NCI-H2227 (cell line): Measurements from ENCODE around the gene OSBPL6.
"Not testable (repeated sequence)": the region's sequence is repeated elsewhere in the genome, so short reads cannot be mapped to it uniquely, and the experiment has no call there.

Source experiments
- DNase-seq: peaks from one replicate; lab custom pipeline; 2025; ENCODE audit not compliant: unreplicated experiment; lab: John Stamatoyannopoulos, UW

OSBPL6 gene

DNA sequence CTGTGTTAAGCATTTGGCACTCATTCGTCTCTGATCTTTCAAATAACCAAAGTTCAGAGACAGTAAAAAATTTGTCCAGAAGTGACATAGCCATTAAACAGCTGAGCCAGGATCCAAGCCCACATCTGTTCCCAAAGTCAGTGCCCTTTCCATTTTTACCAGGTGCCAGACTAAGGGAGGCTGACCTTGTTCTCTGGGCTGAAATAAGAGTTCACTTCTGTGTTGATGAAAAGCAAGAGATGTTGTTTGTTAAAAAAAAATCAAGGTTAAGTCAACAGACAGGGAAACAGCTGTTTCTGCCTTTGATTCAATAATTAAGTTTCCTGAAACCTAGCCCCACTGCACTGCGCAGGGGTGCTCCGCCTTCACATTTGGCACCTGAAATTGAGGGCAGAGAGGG is 139.5 kb downstream of the OSBPL6 start:
- peak; percentile 15 for DNase-seq

GRCh38 chr2:178335230-178335629 is 140.9 kb downstream of the OSBPL6 start:
- DNase-seq: no peak

GRCh38 chr2:178344121-178344520 is 149.8 kb downstream of the OSBPL6 start:
- DNase-seq: no peak

- DNase-seq: no peak
Measured at GRCh38 chr2:178345951-178346350, 151.6 kb downstream of the OSBPL6 start.

GRCh38 chr2:178350051-178350450 is 155.7 kb downstream of the OSBPL6 start:
- no peak for DNase-seq

GRCh38 chr2:178357704-178358103 is 163.4 kb downstream of the OSBPL6 start:
- DNase-seq: not testable (repeated sequence)

DNA sequence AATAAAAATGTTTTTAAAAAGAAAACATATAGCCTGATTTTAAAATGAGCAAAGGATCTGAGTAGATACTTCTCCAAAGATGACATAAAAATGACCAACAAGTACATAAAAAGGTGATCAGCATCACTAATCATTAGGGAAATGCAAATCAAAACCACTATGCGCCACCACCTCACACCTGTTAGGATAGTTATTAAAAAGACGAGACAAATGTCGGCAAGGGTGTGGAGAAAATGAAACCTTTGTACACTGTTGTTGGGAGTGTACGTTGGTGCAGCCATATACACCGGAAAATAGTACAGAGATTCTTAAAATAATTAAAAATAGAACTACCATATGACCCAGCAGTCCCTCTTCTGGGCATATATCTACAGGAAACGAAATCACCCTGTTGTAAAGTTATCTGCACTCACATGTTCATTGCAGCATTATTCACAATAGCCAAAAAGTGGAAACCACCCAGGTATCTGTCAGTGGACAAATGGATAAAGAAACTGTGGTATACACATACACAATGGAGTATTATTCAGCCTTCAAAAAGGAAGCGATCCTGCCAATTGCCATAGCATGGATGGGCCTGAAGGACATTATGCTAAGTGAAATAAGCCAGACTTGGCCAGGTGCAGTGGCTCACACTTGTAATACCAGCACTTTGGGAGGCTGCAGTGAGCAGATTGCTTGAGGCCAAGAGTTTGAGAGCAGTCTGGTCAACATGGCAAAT is 165.0 kb downstream of the OSBPL6 start:
- no peak for DNase-seq

- no peak for DNase-seq
Measured at GRCh38 chr2:178361588-178361987, 167.3 kb downstream of the OSBPL6 start.

- DNase-seq: no peak
Measured at GRCh38 chr2:178363252-178363651, 168.9 kb downstream of the OSBPL6 start.

DNA sequence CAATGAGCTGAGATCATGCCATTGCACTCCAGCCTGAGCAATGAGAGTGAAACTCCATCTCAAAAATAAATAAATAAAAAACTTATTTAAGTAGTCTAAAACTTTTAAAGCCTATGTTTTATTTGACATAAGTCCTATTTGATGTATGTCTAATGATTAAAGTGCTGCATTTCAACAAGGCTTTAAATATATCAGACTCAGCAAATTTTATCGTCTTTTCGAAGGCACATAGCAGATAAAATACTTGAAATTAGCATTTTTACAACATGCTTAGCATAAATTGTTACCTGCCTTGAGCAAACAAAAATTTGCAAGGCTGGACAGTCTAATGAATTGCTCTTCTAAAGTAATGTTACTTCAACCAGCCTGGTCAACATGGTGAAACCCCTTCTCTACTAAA is 170.8 kb downstream of the OSBPL6 start:
- DNase-seq: no peak

DNA sequence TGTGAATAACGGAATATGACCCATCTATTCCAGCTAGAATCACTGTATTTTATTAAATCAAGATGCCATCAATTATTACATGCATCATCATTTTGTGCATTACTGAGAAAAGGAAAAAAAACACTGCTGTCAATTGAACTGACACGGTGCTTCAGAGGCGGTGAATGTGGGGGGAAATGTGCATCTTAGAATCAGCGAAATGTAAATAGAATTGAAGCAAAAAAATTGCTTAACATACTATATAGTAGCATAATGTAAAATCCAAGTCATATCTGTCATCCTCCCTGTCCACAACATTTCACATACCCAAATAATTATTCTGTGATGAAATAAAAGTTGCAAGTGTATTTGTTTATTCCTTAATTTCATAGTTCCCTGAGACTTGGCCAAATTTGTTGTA is 172.1 kb downstream of the OSBPL6 start:
- DNase-seq: no peak

GRCh38 chr2:178367344-178367743 is 173.0 kb downstream of the OSBPL6 start:
- DNase-seq: no peak

- no peak for DNase-seq
Measured at GRCh38 chr2:178374865-178375264, 180.6 kb downstream of the OSBPL6 start.

DNA sequence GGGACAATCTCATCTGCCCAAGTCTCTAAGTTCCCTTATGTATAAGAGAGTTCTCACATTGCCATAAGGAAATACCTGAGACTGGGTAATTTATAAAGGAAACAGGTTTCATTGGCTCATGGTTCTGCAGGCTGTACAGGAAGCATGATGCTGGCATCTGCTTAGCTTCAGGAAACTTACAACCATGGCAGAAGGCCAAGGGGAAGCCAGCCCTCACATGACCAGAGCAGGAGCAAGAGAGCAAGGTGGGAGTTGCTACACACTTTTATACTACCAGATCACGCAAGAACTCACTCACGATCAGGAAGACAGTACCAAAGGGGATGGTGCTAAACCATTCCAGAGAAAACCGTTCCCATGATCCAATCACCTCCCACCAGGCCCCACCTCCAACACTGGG is 182.7 kb downstream of the OSBPL6 start:
- DNase-seq: no peak

GRCh38 chr2:178379162-178380004 is 185.1 kb downstream of the OSBPL6 start:
- no peak for DNase-seq

- DNase-seq: no peak
Measured at GRCh38 chr2:178380763-178381162, 186.5 kb downstream of the OSBPL6 start.

DNA sequence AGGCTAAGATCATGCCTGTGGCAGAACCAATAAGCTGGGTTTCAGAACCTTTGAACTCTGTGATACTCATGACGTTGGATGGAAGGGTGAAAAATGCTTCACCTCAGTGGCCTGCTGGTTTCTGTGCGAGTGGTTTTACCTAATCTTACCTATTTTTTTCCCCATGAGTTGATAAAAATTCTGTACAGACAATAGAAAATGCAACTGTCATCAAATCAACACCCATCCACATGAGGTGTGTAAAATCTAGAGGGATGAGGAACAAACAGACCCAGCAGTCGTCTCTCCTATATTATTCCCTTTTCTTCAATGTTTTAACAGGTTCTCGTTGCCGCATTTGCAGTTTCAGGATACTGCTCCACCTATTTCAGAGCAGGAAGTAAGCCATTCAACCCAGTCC is 189.4 kb downstream of the OSBPL6 start:
- DNase-seq: no peak

GRCh38 chr2:178385595-178386148 is 191.4 kb downstream of the OSBPL6 start:
- DNase-seq: no peak

DNA sequence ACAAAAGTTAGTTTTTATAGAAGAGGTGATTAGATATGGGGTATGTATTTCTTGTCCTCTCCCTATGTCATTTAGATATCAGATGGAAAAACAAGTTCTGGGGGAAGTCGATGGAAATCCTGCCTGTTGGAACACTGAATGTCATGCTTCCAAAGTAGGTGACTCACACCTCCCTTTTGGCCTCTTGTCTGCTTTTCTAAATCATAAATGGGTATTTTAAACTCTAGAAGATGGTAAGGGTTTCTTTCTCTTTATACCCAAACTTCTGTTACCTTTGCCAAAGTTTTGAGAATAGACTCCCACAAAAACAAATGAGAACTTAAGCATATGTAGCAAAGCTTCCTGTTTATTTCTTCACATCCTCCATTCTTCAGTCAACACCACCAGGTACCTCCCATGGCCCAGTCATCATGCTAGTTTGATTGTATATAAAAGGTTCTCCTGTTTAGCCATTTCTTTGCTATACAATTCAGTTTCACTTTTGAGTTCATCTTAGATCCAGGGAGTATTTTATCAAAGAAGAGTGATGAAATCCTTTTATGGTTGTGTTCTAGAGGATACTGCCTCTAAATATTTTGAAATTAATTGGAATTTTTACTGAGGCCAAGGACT is 192.8 kb downstream of the OSBPL6 start:
- DNase-seq: no peak

DNA sequence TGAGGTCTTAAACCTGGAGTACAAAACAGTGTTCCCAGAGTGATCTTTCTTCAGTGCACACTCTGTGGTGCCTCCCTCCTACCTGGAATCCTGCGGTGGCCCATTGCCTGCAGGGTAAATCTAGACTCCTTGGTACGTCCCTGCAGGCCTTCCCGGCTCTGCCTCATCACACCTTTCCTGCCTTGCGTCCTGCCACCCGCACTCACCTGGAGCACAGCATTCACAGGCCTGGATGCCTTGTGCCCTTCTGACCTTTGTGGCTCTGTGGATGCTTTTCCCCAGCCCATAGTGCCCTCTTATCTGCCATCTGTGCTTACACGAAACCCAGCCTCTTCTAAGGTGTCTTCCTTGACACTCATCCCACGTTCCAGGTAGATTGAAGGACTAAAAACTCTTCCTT is 194.0 kb downstream of the OSBPL6 start:
- no peak for DNase-seq

DNA sequence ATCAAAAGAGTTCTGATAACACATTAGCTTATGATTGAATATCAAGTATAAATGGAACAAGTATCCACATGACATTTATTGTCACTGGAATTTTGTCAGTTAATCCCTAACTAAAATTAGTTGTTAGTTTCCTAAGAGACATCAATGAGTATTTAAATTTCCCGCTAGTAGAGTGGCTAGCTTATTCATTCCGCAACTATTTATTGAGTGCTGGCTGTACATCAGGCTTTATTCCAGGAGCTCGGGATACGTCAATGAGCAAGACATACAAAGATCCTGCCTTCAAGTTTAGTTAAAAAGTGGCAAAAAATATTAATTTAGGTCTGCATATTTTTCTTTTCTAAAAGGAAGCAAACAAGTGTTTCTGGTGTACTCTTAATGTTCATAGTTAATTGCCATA is 197.4 kb downstream of the OSBPL6 start:
- DNase-seq: no peak

- DNase-seq: no peak
Measured at GRCh38 chr2:178392215-178392614, 197.9 kb downstream of the OSBPL6 start.
